HepG2 (cell line): ENCODE measurements around the gene ANKRD52. TPM values are rescaled to one million over a fixed set of nuclear protein-coding genes. Genes with fewer than 3 reads are reported as not detected.

Experiments
- ATAC-seq: fragments of 200-7000 bp; cut with Tn5 transposase; 3 replicates; pipeline ENCODE4 v1.9.1; 2020; ENCODE audit warnings: mild to moderate bottlenecking, moderate library complexity
- BruUV-seq: library from RNA; stranded (reverse); fragments of 400-500 nt; replicated peaks from 2 replicates; lab custom pipeline; 2021; lab: Mats Ljungman, UMichigan
- CTCF ChIA-PET: fragments of 300-600 bp; formaldehyde crosslinking; extraction: SDS; loops from one replicate; lab custom pipeline; 2021; ENCODE audit warnings: low total read pairs, inconsistent platforms, low intra/inter-chr PET ratio; lab: Yijun Ruan, JAX
- POLR2A ChIA-PET: fragments of 350-600 bp; sonication (Branson Sonifier 250); formaldehyde crosslinking; loops from one replicate; lab custom pipeline; 2020; ENCODE audit warnings: antibody characterized with exemption, inconsistent platforms; lab: Yijun Ruan, JAX
- DNase-seq: peaks from one replicate; pipeline ENCODE4 v3.0.0-alpha.2; 2015; ENCODE audit warnings: low spot score
- FAIRE-seq: peaks from 3 replicates; lab custom pipeline; 2011; peaks lifted over from hg19 to GRCh38; lab: Jason Lieb, UNC
- H2AFZ ChIP-seq: one replicate; pipeline ENCODE4 v1.6.1; 2011; ENCODE audit warnings: low read length, inconsistent platforms
- H3K27ac ChIP-seq: fragments of 300-600 bp; 3 replicates; pipeline ENCODE4 v1.8.0; 2011; ENCODE audit warnings: mixed run types, mild to moderate bottlenecking, mixed read lengths, low read length, inconsistent platforms; ENCODE audit not compliant: insufficient read depth; ENCODE audit errors: extremely low read length
- H3K27me3 ChIP-seq, 2 experiments: fragments of 200-600 bp in 1 of 2; 2 replicates in 1 of 2; 3 replicates in 1 of 2; pipeline versions ENCODE4 v1.6.0 to v1.8.0; 2011; ENCODE audit warnings: low read length in 2 of 2, mild to moderate bottlenecking in 2 of 2, moderate library complexity in 2 of 2, inconsistent platforms in 1 of 2; ENCODE audit not compliant: insufficient read depth in 2 of 2, control insufficient read depth in 1 of 2
- H3K36me3 ChIP-seq, 2 experiments: fragments of 200-600 bp in 1 of 2; replicated peaks in 1 of 2; 2 replicates in 1 of 2; 3 replicates in 1 of 2; pipeline versions ENCODE4 v1.5.1 to v1.8.0; 2011; ENCODE audit warnings: low read length in 2 of 2, inconsistent platforms in 1 of 2; ENCODE audit not compliant: insufficient read depth in 2 of 2, control insufficient read depth in 1 of 2
- H3K4me1 ChIP-seq: 2 replicates; pipeline ENCODE4 v1.5.1; 2012; ENCODE audit warnings: low read length, inconsistent platforms; ENCODE audit not compliant: insufficient read depth
- H3K4me2 ChIP-seq: 2 replicates; pipeline ENCODE4 v1.6.0; 2011; ENCODE audit warnings: low read depth, low read length, inconsistent platforms
- H3K4me3 ChIP-seq, 3 experiments: fragments of 200-600 bp in 1 of 3; sonication (generic), shearing (Covaris generic) in 1 of 3; replicated peaks in 1 of 3; 2 replicates each; pipeline ENCODE4 v1.5.1; 2011 to 2016; ENCODE audit warnings: low read length in 3 of 3, inconsistent platforms in 2 of 3, low read depth in 2 of 3, mild to moderate bottlenecking in 2 of 3, control low read depth in 1 of 3, mixed read lengths in 1 of 3; ENCODE audit not compliant: insufficient read depth in 1 of 3
- H3K79me2 ChIP-seq: one replicate; pipeline ENCODE4 v1.6.1; 2011; ENCODE audit warnings: low read length, inconsistent platforms; ENCODE audit not compliant: insufficient read depth
- H3K9ac ChIP-seq: 2 replicates; pipeline ENCODE4 v1.6.0; 2011; ENCODE audit warnings: mild to moderate bottlenecking, low read depth, low read length, inconsistent platforms; ENCODE audit not compliant: insufficient read depth
- H3K9me3 ChIP-seq: 2 replicates; pipeline ENCODE4 v1.5.1; 2012; ENCODE audit warnings: mild to moderate bottlenecking, low read length
- H4K20me1 ChIP-seq: 2 replicates; pipeline ENCODE4 v1.6.0; 2011; ENCODE audit warnings: inconsistent platforms, mild to moderate bottlenecking, low read length, moderate library complexity; ENCODE audit not compliant: insufficient read depth
- ARID5B ChIP-seq: IDR thresholded peaks from 2 replicates; pipeline ENCODE4 v1.4.0; 2020; ENCODE audit warnings: mild to moderate bottlenecking, missing genetic modification reagents
- DPF2 ChIP-seq: sonication (generic); formaldehyde crosslinking; IDR thresholded peaks from 2 replicates; pipeline ENCODE4 v1.4.0; 2020; ENCODE audit warnings: mild to moderate bottlenecking, low read depth, missing genetic modification reagents, borderline replicate concordance
- FOXK1 ChIP-seq: sonication (generic); formaldehyde crosslinking; IDR thresholded peaks from 2 replicates; pipeline ENCODE4 v1.4.0; 2020; ENCODE audit warnings: low read depth, missing genetic modification reagents, borderline replicate concordance
- JARID2 ChIP-seq: sonication (generic); formaldehyde crosslinking; IDR thresholded peaks from 2 replicates; pipeline ENCODE4 v1.8.1; 2023; ENCODE audit warnings: missing genetic modification reagents, inconsistent platforms; ENCODE audit not compliant: insufficient replicate concordance
- MIER2 ChIP-seq: IDR thresholded peaks from 2 replicates; pipeline ENCODE4 v1.6.1; 2016; ENCODE audit warnings: missing biosample characterization, missing genetic modification reagents
- POLR2A ChIP-seq, 2 experiments: IDR thresholded peaks; 2 replicates each; pipeline ENCODE4 v1.6.1; 2011; ENCODE audit warnings: low read depth in 2 of 2, low read length in 2 of 2, mild to moderate bottlenecking in 1 of 2, moderate library complexity in 1 of 2; ENCODE audit not compliant: insufficient read depth in 1 of 2
- SALL1 ChIP-seq: sonication (generic); formaldehyde crosslinking; IDR thresholded peaks from 2 replicates; pipeline ENCODE4 v1.8.0; 2022; ENCODE audit warnings: mild to moderate bottlenecking, missing genetic modification reagents
- TRIM22 ChIP-seq: fragments of 450-650 bp; IDR thresholded peaks from 2 replicates; pipeline ENCODE4 v1.6.1; 2017
- TRIM24 ChIP-seq: sonication (generic); formaldehyde crosslinking; IDR thresholded peaks from 2 replicates; pipeline ENCODE4 v1.8.0; 2022; ENCODE audit warnings: mild to moderate bottlenecking, missing genetic modification reagents
- ZNF160 ChIP-seq: sonication (generic); formaldehyde crosslinking; IDR thresholded peaks from 2 replicates; pipeline ENCODE4 v1.8.0; 2022; ENCODE audit warnings: mild to moderate bottlenecking, inconsistent platforms, missing genetic modification reagents
- ZNF567 ChIP-seq: sonication (generic); formaldehyde crosslinking; IDR thresholded peaks from 2 replicates; pipeline ENCODE4 v1.8.1; 2023; ENCODE audit warnings: mild to moderate bottlenecking, missing genetic modification reagents, borderline replicate concordance
- ZNF576 ChIP-seq: sonication (generic); formaldehyde crosslinking; IDR thresholded peaks from 2 replicates; pipeline ENCODE4 v1.4.0; 2020; ENCODE audit warnings: mild to moderate bottlenecking, missing genetic modification reagents
- ZNF605 ChIP-seq: sonication (generic); formaldehyde crosslinking; IDR thresholded peaks from 2 replicates; pipeline ENCODE4 v1.8.0; 2022; ENCODE audit warnings: mild to moderate bottlenecking, missing genetic modification reagents
- ZNF704 ChIP-seq: sonication (generic); formaldehyde crosslinking; IDR thresholded peaks from 2 replicates; pipeline ENCODE4 v1.8.1; 2023; ENCODE audit warnings: mild to moderate bottlenecking, inconsistent platforms, moderate library complexity, missing genetic modification reagents, borderline replicate concordance
- WGBS: methylation state at CpG from one replicate; pipeline ENCODE4 v1.1.6; 2017; ENCODE audit warnings: low lambda C conversion rate; 5-methylcytosine and 5-hydroxymethylcytosine counted together
- in situ Hi-C: cut with HindIII; loops from 2 replicates; pipeline ENCODE4 v1.10.0; 2017; ENCODE audit warnings: low pct_unique_long_range_greater_than_20kb; ENCODE audit not compliant: extremely low pct_ligation_motif_present
- intact Hi-C: fragments of 100-400 bp; cut with micrococcal nuclease; formaldehyde crosslinking; loops from one replicate; pipeline ENCODE4 v1.10.0; 2022; ENCODE audit not compliant: unreplicated experiment
- polyA plus RNA-seq, 8 experiments: library from polyadenylated mRNA; depleted of rRNA in 3 of 8; stranded (reverse) in 7 of 8; unstranded in 1 of 8; fragments of >200 nt; fragmentation: Illumina TruSeq in 4 of 8; extraction: Trizol in 4 of 8; gene quantifications; 2 replicates each; pipeline versions ENCODE4 v1.2.1 to v1.2.3, GENCODE V29; 2011 to 2016; ENCODE audit warnings: low read depth in 4 of 8, missing spikeins in 1 of 8, mixed read lengths in 1 of 8; ENCODE audit not compliant: insufficient read depth in 1 of 8
- total RNA-seq, 5 experiments: library from RNA; depleted of rRNA; stranded (reverse); fragments of >200 nt; fragmentation: Illumina TruSeq; extraction: Trizol; gene quantifications; 2 replicates each; pipeline ENCODE4 v1.2.3, GENCODE V29; 2016; ENCODE audit warnings: low read depth in 1 of 5

Gene ANKRD52
- total and polyA plus RNA-seq, 2 of the 13 experiments (the other 11 are each of a cell fraction or from before 2014, with no cell fraction given), result 7.8 to 9.2 TPM

- TF ChIP-seq DPF2 (CRISPR knock-in tag) (no peak), FOXK1 (CRISPR knock-in tag) (no peak)
These were observed 41.9 kb upstream of the ANKRD52 start, which contains the start of gene CS (continued) for GRCh38 chr12:56299853-56300643.

GRCh38 chr12:56299308-56299852, 41.2 kb upstream of the ANKRD52 start:
- TSS peak; percentile 59 for BruUV-seq
- peak; percentile 21 for FAIRE-seq
- no peak for TF ChIP-seq ZNF567 (CRISPR knock-in tag)
- 0 out of 2 replicates have a peak, but pooled peaks have one; percentile 4 for TF ChIP-seq ARID5B (CRISPR knock-in tag)
- TF ChIP-seq MIER2 (CRISPR knock-in tag), result no peak
- TF ChIP-seq JARID2 (CRISPR knock-in tag), result no peak
- TF ChIP-seq ZNF605 (CRISPR knock-in tag), result peak; percentile 2; the same call in 1 of the 2 replicates
- no peak for TF ChIP-seq ZNF576 (CRISPR knock-in tag)
- no peak for TF ChIP-seq SALL1 (CRISPR knock-in tag)
- TF ChIP-seq TRIM24, result no peak
- TF ChIP-seq TRIM22, result no peak
- 0 out of 2 replicates have a peak, but pooled peaks have one; percentile 6 for TF ChIP-seq ZNF160 (CRISPR knock-in tag)
- 0 out of 2 replicates have a peak, but pooled peaks have one; percentile 19 for TF ChIP-seq ZNF704 (CRISPR knock-in tag)
- peak in 1 of 2 experiments; percentile 38; a peak in 1 of 4 replicates for TF ChIP-seq POLR2A (IDR thresholded peaks at IDR 0.05; ENCODE audit: insufficient read depth in 1 of 2, low read depth in 2 of 2, low read length in 2 of 2)

More at GRCh38 chr12:56299308-56299852, 41.2 kb upstream of the ANKRD52 start:
- Histone ChIP-seq H3K27me3 (no peaks in the 10 kb centered on the region; a peak in 1 of 5 replicates), H2AFZ (no peak overlapping the region), H3K4me2 (peak overlapping the region; percentile 77), H3K4me3 (peak overlapping the region; percentile 76 to 97 (median 94)), H4K20me1 (no peaks in the 10 kb centered on the region; the same call in 1 of the 2 replicates), H3K79me2 (peaks cover 47% of the 10 kb centered on the region), H3K4me1 (peaks cover 68% of the 10 kb centered on the region), H3K9ac (peak overlapping the region; percentile 86), H3K27ac (peak overlapping the region; percentile 96), H3K36me3 (peaks cover 2 to 13% of the 10 kb centered on the region in 2 experiments; a peak in 3 of 5 replicates), H3K9me3 (no peaks in the 10 kb centered on the region)
- DNase-seq (no peak), ATAC-seq (peak; percentile 1; the same call in 2 of the 3 replicates)
- ChIA-PET POLR2A (interaction anchor here (0.6 to 2.8 kb wide), 12 partner anchors 10 to 195 kb away, joined by 3 to 16 read pairs (median 4); partner anchors contain the start of genes ANKRD52, COQ10A, ESYT1 and PA2G4), CTCF (no interaction called here)
- intact Hi-C loops (no loop called here), in situ Hi-C loops (no loop called here)
- WGBS, result under 1% methylated on average over 8 of the region's 10 CpGs
